ENCODE data around the gene ACACA.

- TF ChIP-seq CTCF (IDR thresholded peaks at IDR 0.05) (no peak), POLR2A (IDR thresholded peaks at IDR 0.05) (no peak), EP300 (IDR thresholded peaks at IDR 0.05) (no peak)
These were observed 94.3 kb downstream of the ACACA start for GRCh38 chr17:37312137-37312923.

Measured in tibial nerve (tissue), 4 donors.